NCI-H2029 (cell line): ENCODE results near the gene SYNGR1.
"Not testable (repeated sequence)": the region's sequence is repeated elsewhere in the genome, so short reads cannot be mapped to it uniquely, and the experiment has no call there.

ENCODE experiments used
- DNase-seq: peaks from one replicate; lab custom pipeline; 2025; lab: John Stamatoyannopoulos, UW

SYNGR1 gene

DNA sequence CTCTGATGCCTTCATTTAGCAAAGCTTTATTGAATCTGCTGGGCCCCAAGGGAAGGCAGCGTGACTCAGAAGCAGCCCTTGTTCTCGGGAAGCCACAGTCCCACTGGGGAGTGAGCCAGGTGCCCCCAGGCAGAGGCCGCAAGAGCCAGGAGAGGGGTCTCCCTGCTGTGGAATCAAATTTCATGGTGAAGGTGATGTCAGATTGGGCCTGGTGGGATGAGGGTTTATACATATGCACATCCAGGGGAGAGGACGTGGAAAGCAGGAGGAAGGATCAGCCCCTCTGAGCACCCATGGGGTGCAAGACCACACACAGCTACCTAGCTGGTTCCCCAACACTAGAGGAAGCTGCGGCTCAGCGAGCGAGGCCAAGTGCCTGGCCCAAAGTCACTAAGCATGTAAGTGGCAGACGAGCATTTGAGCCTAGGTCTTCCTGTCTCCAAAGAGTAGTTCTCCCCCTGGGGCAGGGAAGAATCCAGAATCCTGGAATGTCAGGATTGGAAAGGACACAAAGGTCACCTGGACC is 2.0 kb downstream of the SYNGR1 start:
- DNase-seq: no peak

GRCh38 chr22:39352306-39352891 is 2.6 kb downstream of the SYNGR1 start:
- DNase-seq: no peak

- DNase-seq: no peak
These were observed 3.6 kb downstream of the SYNGR1 start for GRCh38 chr22:39353346-39353745.

- no peak for DNase-seq
These were observed 5.3 kb downstream of the SYNGR1 start for GRCh38 chr22:39355080-39355479.

- not testable (repeated sequence) for DNase-seq
These were observed 6.0 kb downstream of the SYNGR1 start for GRCh38 chr22:39355805-39356204.

DNA sequence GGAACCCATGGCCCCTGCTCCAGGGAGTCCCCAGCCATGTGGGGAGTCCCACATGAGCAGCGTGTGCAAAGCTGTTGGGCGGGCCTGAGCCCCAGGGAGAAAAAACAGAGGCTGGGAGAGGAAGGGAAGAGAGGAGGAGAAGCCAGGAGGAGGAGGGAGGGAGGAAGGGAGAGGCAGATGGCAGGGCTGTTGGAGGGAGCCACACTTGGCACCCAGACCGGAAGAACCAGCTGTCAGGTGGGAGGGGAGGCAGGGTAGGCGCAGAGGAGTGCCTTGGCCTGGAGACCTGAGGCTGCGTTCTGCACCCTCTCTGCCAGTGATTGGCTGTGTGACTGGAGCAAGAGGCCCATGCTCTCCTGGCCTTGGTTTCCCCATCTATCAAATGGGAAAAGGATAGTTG is 6.7 kb downstream of the SYNGR1 start:
- peak; percentile 60 for DNase-seq

- DNase-seq: not testable (repeated sequence)
These were observed 7.6 kb downstream of the SYNGR1 start for GRCh38 chr22:39357110-39358108.

DNA sequence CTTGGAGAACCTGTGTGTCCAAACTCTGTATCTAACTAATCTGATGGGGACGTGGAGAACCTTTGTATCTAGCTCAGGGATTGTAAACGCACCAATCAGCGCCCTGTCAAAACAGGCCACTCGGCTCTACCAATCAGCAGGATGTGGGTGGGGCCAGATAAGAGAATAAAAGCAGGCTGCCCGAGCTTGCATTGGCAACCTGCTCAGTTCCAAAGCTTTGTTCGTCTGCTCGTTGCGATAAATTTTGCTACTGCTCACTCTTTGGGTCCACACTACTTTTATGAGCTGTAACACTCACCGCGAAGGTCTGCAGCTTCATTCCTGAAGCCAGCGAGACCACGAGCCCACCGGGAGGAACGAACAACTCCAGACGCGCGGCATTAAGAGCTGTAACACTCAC is 8.4 kb downstream of the SYNGR1 start:
- DNase-seq: not testable (repeated sequence)

GRCh38 chr22:39359659-39360195 is 9.9 kb downstream of the SYNGR1 start:
- no peak for DNase-seq

DNA sequence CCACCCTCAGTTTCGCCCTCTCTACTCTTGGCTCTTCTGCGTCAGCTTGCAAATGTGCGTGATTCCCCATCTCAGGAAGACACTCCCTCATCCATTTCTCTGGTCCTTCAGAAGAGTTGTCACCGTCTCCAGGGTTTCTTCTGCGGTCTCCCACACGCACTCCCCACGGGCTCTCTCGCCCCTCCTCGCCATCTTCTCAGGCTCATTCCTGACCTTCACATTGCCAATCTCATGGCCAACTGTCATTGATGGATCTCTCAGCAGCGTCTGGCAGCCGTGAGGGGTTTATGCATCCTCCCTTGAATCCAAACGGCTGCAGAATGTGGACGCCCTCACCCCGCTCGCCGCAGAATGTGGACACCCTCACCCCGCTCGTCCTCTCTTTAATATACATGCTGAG is 10.5 kb downstream of the SYNGR1 start:
- no peak for DNase-seq

DNA sequence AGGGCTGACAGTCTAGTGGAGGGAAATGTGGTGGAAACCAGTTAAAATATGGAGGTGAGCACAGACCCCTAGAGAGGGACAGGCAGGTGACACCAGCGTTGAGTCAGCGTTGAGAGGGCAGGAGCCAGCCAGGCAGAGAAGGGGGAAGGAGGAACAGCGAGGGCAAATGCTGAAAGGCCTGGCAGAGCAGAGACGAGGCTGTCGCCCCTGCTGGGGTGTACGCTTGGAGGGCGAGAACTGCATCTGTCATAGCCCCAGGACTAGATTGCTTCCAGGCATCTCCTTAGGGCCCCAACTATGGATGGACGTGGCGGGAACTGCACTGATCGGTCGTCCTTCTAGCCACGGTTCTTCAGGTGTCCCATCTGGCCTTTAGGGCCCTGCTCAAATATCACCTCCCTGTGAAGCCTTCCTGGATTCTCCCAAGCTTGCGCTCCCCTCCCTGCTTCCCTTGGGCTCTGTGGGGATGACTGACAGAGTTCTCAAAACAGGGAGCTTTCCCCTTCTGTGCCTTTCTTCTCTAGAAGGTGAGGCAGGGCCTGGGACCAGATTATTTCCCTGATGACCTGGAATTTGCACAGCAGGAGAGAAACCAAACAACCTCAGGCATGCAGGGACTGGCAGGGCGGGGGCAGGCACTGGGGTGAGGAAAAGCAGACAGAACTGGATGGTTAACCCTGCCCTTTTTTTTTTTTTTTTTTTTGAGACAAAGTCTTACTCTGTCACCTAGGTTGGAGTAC is 11.1 kb downstream of the SYNGR1 start:
- DNase-seq: no peak

DNA sequence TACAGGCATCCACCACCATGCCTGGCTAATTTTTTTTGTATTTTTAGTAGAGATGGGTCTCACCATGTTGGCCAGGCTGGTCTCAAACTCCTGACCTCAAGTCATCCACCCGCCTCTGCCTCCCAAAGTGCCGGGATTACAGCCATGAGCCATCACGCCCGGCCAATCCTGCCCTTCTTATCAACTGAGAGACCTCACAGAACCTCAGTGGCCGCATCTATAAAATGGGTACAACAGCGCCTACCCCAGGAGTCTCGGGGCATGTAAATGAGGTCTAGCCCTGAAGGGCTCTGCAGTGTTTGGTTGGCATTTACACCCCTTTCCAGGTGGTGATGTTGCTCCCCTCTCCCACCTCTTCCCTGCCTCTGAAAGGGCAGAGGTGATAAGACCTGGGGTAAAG is 11.7 kb downstream of the SYNGR1 start:
- DNase-seq: no peak

DNA sequence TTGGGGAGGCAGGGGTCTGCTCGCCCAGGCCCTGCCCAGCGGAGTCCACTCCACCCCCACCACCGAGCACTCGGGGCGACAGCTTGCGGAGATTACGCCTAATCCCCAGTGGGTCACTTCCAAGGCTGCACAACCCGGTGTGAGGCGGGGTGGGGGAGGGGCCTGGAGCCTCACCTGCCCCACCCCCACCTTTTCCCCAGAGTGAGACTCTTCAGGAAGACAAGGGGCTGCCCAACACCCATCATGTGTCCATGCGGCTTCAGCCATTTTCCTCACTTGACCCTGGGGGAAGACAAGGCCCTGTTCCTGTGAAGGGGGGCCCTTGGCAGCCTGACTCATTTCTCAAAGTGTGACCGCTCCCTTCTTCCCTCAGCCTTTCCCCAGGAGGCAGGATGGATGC is 12.5 kb downstream of the SYNGR1 start:
- no peak for DNase-seq

DNA sequence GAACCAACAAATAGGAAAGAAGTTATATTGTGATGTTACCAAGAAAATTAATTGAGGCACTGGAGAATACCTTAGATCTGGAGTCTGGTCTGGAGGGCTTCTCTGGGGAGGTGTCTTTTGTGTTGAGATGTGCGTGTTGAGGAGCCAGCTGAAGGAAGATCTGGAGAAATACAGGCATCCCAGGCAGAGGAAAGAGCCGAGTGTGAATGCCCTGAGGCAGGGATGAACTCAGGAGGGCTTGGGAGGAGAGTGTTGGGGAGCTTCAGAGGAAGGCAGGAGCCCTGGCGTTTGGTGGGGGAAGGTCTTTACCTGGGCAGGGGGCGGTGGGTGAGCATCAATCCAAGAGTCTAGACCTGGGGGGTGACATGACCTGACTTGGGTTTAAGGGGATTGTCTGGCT is 13.1 kb downstream of the SYNGR1 start:
- no peak for DNase-seq

GRCh38 chr22:39363751-39364515 is 14.1 kb downstream of the SYNGR1 start:
- no peak for DNase-seq

DNA sequence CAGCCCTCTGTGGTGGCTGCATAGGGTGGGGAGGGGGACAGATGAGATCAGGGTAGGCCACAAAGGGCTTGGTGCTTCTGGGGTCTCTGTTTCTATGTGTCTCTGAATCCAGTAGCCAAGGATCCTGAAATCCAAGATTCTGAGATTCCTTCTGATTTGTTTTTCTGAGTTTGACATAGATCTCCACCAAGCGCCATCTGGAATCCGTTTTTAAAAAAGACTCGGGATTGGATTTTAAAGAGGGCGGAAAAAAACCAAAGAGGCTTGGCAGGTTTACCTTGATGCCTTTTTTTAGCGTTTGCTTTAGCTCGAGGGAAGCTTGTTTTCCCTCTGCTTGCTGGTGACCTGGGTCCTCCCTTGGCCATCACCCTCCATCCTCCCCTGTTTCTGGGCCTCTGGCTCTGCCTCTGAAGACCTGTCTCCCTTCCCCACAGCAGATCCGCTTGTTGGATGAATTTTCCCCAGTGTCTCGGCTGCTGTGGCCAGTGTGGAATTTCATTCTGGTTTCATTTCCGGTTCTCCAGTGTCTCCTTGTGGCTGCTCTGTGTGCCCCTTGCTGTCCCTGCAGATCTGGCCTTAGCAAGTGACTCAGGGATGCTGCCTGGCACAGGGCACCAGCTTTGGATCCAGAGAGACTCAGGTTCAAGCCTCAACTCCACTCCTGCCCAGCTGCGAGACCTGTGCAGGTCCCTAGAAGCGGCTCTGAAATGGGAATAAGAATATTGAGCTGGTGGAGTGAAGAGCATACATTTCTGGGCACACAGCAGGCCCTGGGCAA is 15.1 kb downstream of the SYNGR1 start:
- DNase-seq: no peak

- no peak for DNase-seq
These were observed 15.6 kb downstream of the SYNGR1 start for GRCh38 chr22:39365492-39365780.

- DNase-seq: no peak
These were observed 17.2 kb downstream of the SYNGR1 start for GRCh38 chr22:39367035-39367434.

DNA sequence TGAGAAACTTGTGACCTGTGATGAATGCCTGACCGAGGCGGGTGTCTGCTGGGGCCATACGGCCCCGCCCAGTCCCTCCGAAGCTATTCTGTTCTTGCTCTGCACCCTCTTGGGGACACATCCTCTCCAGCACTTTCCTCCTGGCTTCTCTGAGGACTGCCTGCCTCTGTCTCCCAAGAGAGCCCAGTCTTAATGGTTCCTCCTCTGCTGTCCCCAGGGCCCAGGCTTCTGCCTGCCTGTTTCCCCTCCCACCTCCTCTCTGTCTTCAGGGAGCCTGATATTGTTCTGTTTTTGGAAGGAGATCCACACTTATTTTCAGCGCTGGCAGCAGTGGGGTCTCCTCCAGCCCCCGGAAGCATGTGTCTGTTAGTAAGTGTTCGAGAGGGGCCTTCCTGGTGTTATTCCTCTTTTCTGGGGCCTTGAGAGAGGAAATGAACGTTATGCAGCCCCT is 18.7 kb downstream of the SYNGR1 start:
- no peak for DNase-seq

GRCh38 chr22:39369186-39369585 is 19.4 kb downstream of the SYNGR1 start:
- DNase-seq: no peak

GRCh38 chr22:39369586-39369985 is 19.8 kb downstream of the SYNGR1 start:
- no peak for DNase-seq
